Measurements from ENCODE around the gene OSBP2.

Gene OSBP2

DNA sequence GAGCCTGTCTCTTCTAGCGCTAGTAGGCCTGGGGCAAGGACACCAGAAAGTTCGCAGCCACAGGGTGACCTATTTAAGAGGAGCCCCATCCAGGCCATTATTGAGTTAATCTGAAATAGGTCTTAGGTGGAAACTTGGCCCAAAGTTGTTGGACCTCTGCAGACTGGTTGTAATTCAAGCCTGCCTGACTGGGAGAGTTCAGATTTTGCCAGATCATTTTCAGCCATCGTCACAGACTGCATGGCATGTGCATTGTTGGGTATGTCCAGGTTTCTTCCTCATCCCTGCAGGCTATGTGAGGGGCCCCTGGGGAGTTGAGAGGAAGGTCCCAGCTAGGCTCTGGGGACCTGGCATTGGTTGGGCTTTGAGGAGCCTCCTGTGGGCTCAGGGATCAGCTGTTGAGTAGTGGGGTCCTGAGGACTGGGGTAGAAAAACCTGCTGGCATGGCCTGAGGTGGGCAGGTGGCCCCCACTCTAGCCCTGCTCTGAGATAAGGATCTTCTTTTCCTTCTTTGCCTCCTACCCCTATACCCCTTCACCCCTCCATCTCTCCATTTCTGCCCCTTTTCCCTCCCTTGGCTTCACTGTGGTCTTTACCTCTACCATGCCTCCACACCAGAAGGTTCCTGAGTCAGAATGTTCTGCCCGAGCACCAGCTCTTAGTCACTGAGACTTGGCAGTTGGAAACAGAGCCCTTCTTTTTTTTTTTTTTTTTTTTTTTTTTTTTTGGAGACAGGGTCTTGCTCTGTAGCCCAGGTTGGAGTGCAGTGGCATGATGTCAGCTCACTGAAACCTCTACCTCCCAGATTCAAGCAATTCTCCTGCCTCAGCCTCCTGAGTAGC, 161.2 kb downstream of the OSBP2 start:
- no peak overlapping the region for H3K4me3 ChIP-seq (ENCODE audit: low read length)
- H3K27me3 ChIP-seq (ENCODE audit: insufficient read depth, low read length) = no peaks in the 10 kb centered on the region
- H3K9me3 ChIP-seq (ENCODE audit: insufficient read depth, low read depth, low read length) = no peaks in the 10 kb centered on the region
- H3K9ac ChIP-seq (ENCODE audit: low read depth, low read length) = no peak overlapping the region
- no peak overlapping the region for H3K27ac ChIP-seq (ENCODE audit: low read depth, low read length)
- H3K4me1 ChIP-seq (ENCODE audit: insufficient read depth, low read length) = no peaks in the 10 kb centered on the region
- WGBS = 95% methylated on average over 4 of the region's 4 CpGs
- no peaks in the 10 kb centered on the region for H3K36me3 ChIP-seq (ENCODE audit: insufficient read depth, low read length)

DNA sequence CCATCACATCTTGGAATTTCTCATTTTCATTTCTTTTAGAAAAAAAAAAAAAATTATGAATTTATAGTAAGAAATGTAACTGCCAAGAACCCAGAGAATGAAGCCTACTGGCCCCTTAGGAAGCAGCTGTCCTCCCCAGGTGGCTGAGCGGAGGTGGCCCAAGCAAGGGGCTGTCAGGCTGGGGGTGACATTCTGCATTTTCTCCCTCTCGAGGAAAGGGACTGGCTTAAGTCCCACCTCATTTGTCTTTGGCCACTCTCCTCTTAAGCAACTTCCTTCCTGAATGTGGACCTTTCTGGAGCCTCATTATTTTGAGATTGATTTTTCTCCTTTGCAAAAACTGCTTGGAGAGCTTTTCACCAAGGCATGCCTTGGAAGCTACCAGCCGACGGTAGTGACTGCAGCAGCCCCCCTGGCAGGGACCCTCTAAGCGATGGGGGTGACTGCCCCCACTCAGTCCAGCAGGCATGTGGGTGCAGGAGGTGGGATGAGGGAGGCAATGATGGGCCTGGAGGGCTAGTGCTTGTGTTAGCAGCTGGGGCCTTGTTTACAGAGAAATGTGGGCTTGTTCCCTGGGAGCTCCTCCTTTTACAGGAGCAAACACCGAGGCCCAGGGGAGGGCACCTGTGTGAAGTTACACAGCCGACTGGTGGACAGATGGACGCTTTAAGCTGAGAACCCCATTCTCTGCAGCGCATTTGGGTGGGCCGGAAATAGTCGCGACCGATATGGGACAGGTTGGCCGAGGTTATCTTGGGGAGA, 162.2 kb downstream of the OSBP2 start:
- no peak overlapping the region for H3K27ac ChIP-seq (ENCODE audit: low read depth, low read length)
- H3K4me3 ChIP-seq (ENCODE audit: low read length) = no peak overlapping the region
- no peaks in the 10 kb centered on the region for H3K36me3 ChIP-seq (ENCODE audit: insufficient read depth, low read length)
- no peaks in the 10 kb centered on the region for H3K27me3 ChIP-seq (ENCODE audit: insufficient read depth, low read length)
- WGBS = 93% methylated on average over 14 of the region's 14 CpGs
- H3K9me3 ChIP-seq (ENCODE audit: insufficient read depth, low read depth, low read length) = no peaks in the 10 kb centered on the region
- H3K4me1 ChIP-seq (ENCODE audit: insufficient read depth, low read length) = no peaks in the 10 kb centered on the region
- no peak overlapping the region for H3K9ac ChIP-seq (ENCODE audit: low read depth, low read length)

DNA sequence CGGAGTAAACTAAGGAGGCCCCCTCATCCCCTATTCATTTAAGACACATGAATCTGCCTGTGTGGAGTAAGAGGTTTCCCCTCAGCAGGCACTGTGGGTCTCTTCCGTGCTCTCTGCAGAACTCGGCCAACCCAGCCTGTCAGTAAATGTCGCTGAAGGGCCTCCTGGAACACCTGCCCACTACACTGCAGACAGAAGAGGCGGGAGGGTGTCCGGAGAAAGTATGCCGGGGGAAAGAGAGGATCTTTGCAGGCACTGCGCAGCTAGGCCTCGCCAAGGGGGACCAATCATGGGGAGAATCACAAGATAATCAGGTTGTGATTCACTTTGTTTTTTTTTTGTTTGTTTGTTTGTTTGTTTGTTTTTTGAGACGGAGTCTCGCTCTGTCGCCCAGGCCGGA, 163.1 kb downstream of the OSBP2 start:
- H3K9me3 ChIP-seq (ENCODE audit: insufficient read depth, low read depth, low read length) = no peaks in the 10 kb centered on the region
- H3K27ac ChIP-seq (ENCODE audit: low read depth, low read length) = no peak overlapping the region
- no peak overlapping the region for H3K4me3 ChIP-seq (ENCODE audit: low read length)
- no peaks in the 10 kb centered on the region for H3K27me3 ChIP-seq (ENCODE audit: insufficient read depth, low read length)
- H3K36me3 ChIP-seq (ENCODE audit: insufficient read depth, low read length) = no peaks in the 10 kb centered on the region
- 95% methylated on average over 8 of the region's 13 CpGs for WGBS
- no peaks in the 10 kb centered on the region for H3K4me1 ChIP-seq (ENCODE audit: insufficient read depth, low read length)
- no peak overlapping the region for H3K9ac ChIP-seq (ENCODE audit: low read depth, low read length)

DNA sequence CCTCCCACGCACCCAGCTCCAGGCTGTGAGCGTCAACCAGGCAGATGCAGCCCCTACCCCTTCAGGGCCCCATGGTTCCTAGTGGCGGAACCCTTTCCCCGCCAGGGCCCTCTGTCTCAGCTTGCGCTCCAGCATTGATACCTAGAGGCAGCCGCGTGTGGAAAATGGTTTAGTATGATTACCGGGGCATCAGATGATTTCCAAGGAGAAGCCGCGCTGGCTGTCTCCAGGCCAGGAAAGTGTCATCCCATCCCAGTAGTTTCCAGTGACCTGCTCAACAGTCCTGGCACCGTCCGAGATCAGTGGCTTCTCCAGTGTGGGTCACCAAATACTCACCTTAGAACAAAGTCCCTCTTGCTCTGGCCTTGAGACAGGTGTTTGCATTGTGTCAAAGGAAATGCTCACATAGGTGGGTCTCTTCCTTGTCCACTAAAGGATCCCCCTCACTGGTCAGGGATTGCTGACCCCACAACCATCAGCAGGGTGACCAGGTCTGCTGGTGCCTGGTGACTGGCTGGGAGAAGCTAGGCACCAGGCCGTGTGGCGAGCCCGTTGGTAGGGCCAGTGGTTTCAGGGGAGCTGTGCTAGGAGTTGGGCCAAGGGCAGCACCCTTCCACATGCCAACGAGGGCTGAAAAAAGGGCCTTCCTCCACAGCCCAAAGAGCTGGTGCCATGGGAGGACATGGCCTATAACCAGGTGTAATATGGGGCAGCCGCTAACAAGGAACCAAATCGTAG, 164.5 kb downstream of the OSBP2 start:
- Histone ChIP-seq H3K27ac (ENCODE audit: low read depth, low read length) (no peak overlapping the region), H3K9ac (ENCODE audit: low read depth, low read length) (no peak overlapping the region), H3K4me3 (ENCODE audit: low read length) (no peak overlapping the region), H3K9me3 (ENCODE audit: insufficient read depth, low read depth, low read length) (no peaks in the 10 kb centered on the region), H3K27me3 (ENCODE audit: insufficient read depth, low read length) (no peaks in the 10 kb centered on the region), H3K36me3 (ENCODE audit: insufficient read depth, low read length) (no peaks in the 10 kb centered on the region), H3K4me1 (ENCODE audit: insufficient read depth, low read length) (no peaks in the 10 kb centered on the region)
- WGBS = 96% methylated on average over 18 of the region's 18 CpGs

DNA sequence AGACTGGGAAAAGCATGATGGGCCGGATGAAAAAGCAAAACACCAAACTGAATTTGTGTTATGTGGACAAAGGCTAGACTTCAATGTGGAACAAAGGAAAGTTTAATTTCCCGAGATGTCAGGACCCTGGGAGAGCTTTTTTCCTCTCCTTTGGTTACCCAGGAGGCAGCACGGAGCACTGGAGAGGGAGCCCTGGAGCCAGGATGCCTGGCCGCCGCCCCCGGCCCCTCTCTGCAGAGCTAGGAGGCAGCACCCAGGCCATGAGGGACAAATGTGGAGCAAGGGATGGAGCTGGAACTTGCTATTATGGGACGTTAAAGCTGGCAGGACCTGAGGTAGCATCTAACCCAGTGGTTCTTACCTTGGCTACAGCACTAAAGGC, 165.0 kb downstream of the OSBP2 start:
- 91% methylated on average over 7 of the region's 7 CpGs for WGBS

DNA sequence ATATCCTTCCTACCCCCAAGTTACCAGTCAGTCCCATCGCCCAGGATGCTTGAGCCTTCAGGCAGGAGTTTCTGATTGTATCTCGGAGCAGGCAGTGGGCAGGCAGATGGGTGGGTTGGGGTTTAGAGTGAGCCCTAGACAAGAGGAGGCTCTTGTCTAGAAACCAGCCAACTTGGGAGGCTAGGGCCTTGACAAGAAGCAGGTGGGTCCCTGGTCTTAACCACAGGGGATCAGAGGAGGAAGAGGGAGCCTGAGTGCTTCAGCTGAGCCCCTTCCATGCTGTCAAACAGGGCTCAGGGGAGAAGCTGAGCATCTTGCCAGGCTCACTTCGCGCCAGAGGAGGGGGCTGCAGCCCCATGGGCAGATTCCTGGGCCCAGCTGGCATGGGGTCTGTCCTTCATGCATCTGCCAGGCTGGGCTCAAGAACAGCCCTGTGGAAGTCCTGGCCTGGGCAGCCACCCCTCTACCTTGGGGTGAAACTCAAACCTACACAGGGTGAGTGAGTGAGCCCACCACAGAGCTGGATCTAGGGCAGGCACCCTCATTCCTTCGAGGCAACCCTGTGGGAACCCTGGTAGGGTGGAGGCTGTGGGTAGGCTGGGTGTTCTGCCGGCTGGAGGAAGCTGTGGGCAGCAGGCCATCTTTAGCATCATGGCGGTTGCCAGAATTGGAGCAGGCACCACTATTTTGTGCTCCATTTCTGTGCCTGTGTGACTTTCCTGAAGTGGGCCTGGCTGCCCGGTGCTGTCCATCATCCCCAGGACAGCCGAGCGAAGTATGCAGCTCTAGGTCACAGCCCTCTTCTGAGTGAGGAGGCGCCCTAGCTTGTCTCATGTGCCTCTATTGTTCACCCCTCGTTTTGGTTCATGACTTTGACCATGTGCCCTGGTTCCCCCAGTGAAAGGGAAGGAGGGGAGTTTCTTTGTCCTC, 165.8 kb downstream of the OSBP2 start:
- no peaks in the 10 kb centered on the region for H3K27me3 ChIP-seq (ENCODE audit: insufficient read depth, low read length)
- no peaks in the 10 kb centered on the region for H3K9me3 ChIP-seq (ENCODE audit: insufficient read depth, low read depth, low read length)
- no peaks in the 10 kb centered on the region for H3K4me1 ChIP-seq (ENCODE audit: insufficient read depth, low read length)
- H3K27ac ChIP-seq (ENCODE audit: low read depth, low read length) = no peak overlapping the region
- H3K4me3 ChIP-seq (ENCODE audit: low read length) = no peak overlapping the region
- 86% methylated on average over 12 of the region's 12 CpGs for WGBS
- no peak overlapping the region for H3K9ac ChIP-seq (ENCODE audit: low read depth, low read length)
- no peaks in the 10 kb centered on the region for H3K36me3 ChIP-seq (ENCODE audit: insufficient read depth, low read length)

More for the DNA sequence above, 165.0 kb downstream of the OSBP2 start:
- H3K4me1 ChIP-seq (ENCODE audit: insufficient read depth, low read length) = no peaks in the 10 kb centered on the region
- no peaks in the 10 kb centered on the region for H3K36me3 ChIP-seq (ENCODE audit: insufficient read depth, low read length)
- H3K27me3 ChIP-seq (ENCODE audit: insufficient read depth, low read length) = no peaks in the 10 kb centered on the region
- no peak overlapping the region for H3K9ac ChIP-seq (ENCODE audit: low read depth, low read length)
- no peaks in the 10 kb centered on the region for H3K9me3 ChIP-seq (ENCODE audit: insufficient read depth, low read depth, low read length)
- no peak overlapping the region for H3K27ac ChIP-seq (ENCODE audit: low read depth, low read length)
- H3K4me3 ChIP-seq (ENCODE audit: low read length) = no peak overlapping the region

DNA sequence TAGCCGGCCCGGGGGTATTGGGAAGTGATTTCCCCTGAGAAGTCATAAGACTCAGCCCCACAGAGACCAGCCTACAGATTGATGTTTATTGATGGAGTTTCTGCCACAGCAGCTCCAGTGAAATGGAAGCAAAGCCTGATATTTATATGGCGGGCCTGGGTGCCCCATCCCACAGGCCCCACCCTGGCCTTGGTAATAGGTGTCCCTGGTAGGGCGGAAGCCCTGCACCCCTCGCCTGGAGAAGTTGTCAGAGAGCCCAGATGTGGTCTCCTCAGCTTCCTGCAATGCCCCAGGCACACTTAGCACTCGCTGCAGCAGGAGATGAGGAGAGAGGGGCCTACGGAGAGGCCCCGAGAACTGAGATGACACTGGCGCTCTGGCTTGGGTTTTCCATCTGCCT, 166.5 kb downstream of the OSBP2 start:
- Histone ChIP-seq H3K9ac (ENCODE audit: low read depth, low read length) (no peak overlapping the region), H3K36me3 (ENCODE audit: insufficient read depth, low read length) (no peaks in the 10 kb centered on the region), H3K4me1 (ENCODE audit: insufficient read depth, low read length) (no peaks in the 10 kb centered on the region), H3K27me3 (ENCODE audit: insufficient read depth, low read length) (no peaks in the 10 kb centered on the region), H3K9me3 (ENCODE audit: insufficient read depth, low read depth, low read length) (no peaks in the 10 kb centered on the region), H3K4me3 (ENCODE audit: low read length) (no peak overlapping the region), H3K27ac (ENCODE audit: low read depth, low read length) (no peak overlapping the region)
- 96% methylated on average over 9 of the region's 9 CpGs for WGBS

DNA sequence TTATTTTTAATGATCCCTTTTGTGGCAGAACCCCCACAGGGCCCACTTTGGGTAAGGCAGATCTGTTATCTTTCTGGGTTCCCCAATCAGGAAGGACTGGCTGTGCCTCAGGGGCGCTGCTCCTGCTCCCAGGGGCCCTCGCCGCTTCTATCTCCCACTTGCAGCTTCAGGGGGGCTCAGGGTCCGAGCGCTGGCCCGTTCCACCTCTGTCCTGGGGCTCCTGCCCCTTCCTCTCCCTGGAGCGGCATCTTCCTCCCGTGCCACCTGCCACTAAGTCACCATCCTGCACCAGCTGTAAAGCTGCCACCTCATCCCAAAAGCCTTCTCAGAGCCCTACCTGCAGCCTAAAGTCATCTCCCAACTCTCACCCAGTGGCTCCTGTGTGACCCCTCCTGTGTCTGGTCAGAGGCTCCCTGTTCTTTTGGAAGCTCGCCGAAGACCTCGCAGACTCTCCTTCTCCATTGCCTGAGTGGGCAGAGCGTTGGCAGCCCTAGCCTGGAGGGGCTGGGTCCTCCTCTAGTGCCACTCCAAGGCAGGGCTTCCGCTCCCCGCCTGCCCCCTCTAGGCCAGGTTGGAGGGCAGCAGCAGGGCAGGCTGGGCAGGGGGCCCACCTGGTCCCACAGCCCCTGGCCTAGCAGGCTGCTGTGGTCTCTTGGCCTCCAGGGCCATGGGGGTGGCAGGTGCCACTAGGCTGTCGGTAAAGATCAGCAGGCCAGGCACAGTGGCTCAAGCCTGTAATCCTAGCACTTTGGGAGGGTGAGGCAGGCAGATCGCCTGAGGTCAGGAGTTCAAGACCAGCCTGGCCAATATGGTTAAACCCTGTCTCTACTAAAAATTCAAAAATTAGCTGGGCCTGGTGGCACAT, 167.2 kb downstream of the OSBP2 start:
- Histone ChIP-seq H3K4me3 (ENCODE audit: low read length) (no peak overlapping the region), H3K9me3 (ENCODE audit: insufficient read depth, low read depth, low read length) (no peaks in the 10 kb centered on the region), H3K36me3 (ENCODE audit: insufficient read depth, low read length) (no peaks in the 10 kb centered on the region), H3K9ac (ENCODE audit: low read depth, low read length) (no peak overlapping the region), H3K27me3 (ENCODE audit: insufficient read depth, low read length) (no peaks in the 10 kb centered on the region), H3K27ac (ENCODE audit: low read depth, low read length) (no peak overlapping the region), H3K4me1 (ENCODE audit: insufficient read depth, low read length) (no peaks in the 10 kb centered on the region)
- 89% methylated on average over 16 of the region's 16 CpGs for WGBS

DNA sequence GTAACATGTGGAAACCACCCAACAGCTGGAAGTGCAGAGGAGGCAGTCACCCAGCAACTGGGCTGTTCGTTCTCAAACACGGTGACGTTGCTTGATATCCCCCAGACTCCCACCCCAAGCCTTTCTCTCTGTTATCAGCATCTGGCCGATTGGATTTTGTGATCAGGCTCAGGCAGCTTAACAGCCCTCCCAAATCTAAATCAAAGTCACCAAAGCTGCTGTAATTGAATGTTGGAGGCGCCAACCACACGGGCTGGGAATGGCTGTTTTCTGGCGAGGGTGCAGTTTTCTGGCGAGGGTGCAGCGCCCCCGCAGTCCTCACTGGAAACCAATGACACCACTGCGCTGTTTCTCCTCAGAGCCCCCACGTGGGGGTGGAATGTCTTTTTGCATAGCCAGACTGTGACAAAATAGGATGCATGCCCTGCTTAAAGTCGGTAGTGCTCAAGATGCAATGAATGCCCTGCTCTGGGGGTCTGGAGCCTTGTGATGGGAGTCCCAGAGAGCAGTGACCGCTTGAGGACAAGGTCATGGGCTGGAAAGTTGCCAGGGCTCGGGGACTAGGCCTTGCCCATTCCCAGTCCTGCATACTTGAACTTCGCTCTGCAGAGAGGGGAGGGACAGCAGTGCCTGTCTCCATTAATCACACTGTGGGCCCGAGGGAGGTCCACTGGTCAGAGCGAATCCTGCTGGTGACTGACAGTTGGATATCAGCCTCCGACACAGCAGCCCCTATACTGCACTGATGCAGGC, 168.6 kb downstream of the OSBP2 start:
- no peaks in the 10 kb centered on the region for H3K36me3 ChIP-seq (ENCODE audit: insufficient read depth, low read length)
- no peak overlapping the region for H3K4me3 ChIP-seq (ENCODE audit: low read length)
- no peaks in the 10 kb centered on the region for H3K4me1 ChIP-seq (ENCODE audit: insufficient read depth, low read length)
- 84% methylated on average over 19 of the region's 19 CpGs for WGBS
- H3K27ac ChIP-seq (ENCODE audit: low read depth, low read length) = no peak overlapping the region
- no peaks in the 10 kb centered on the region for H3K9me3 ChIP-seq (ENCODE audit: insufficient read depth, low read depth, low read length)
- no peak overlapping the region for H3K9ac ChIP-seq (ENCODE audit: low read depth, low read length)
- H3K27me3 ChIP-seq (ENCODE audit: insufficient read depth, low read length) = no peaks in the 10 kb centered on the region

Measured in HUES64 (cell line).